ENCODE measurements around the gene HSPA2. TPM values are rescaled to one million over a fixed set of nuclear protein-coding genes. Genes with fewer than 3 reads are reported as not detected.
"Not testable (repeated sequence)": the region's sequence is repeated elsewhere in the genome, so short reads cannot be mapped to it uniquely, and the experiment has no call there.

HSPA2 gene
- total RNA-seq, 1 donor from 2014 or later = 71.5 TPM

- intact Hi-C loops (cut with DNase I) = no loop called here
- ATAC-seq (peak; percentile 90), DNase-seq (ENCODE audit: low spot score) (no peak)
Measured at GRCh38 chr14:64549791-64550620, 9.5 kb downstream of the HSPA2 start, which contains the start of gene PPP1R36. PPP1R36 (plus strand) TSS chr14:64549961; CDS start chr14:64549998, 37 bp downstream.

DNA sequence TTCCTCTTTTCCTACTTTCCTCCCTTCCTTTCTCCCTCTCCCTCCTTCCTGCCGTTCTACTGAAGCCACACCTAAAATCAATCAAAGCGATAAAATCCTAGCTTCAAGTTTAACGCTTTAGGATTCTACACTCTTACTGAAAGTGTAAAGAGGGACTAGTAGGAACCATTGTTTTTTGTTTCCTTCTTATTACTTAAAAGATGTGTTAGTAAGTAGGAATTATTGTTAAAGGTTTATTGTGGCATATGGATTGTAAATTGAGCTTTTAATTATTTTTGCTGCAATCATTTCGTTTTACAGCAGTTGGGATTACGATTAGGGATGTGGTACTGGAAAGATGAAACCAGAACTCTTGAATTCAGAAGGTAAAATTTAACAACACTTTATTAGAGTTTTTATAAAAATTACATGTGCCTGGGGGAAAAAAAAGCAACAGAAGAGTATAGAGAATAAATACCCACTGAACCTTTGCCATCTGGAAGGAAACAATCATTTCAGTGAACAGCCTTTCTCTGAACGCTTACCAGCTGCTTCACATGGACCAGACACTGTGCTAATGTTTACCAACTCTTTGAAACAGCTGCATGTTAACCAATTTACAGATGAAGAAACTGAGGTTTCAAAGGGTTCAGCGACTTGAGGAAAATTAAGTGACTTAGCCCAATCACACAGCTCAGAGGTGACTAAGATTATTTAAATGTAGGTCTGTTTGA lies 10.2 kb downstream of the HSPA2 start:
- intact Hi-C loops (cut with DNase I) = no loop called here
- no peak for ATAC-seq
- DNase-seq (ENCODE audit: low spot score) = no peak

DNA sequence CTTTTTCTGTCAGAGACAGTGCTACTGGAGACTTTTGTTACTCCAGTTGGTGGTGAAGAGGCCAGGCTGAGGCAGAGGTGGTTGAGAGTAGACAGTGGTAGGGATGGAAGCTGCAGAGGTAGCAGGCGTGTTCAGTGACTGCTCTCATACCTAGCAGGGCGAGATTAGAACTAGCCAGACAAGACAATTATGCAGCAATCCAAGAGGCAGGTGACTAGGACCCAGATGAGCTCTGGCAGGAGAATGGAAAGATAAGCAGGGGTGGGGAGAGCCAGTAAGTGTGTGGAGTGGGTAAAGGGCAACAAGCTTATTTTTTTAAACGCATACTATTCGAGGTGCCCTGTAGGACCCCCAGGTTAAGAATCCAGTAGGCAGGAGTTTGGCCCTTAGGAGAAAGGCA lies 14.0 kb downstream of the HSPA2 start:
- DNase-seq (ENCODE audit: low spot score) = no peak
- ATAC-seq = no peak
- intact Hi-C loops (cut with DNase I) = no loop called here

DNA sequence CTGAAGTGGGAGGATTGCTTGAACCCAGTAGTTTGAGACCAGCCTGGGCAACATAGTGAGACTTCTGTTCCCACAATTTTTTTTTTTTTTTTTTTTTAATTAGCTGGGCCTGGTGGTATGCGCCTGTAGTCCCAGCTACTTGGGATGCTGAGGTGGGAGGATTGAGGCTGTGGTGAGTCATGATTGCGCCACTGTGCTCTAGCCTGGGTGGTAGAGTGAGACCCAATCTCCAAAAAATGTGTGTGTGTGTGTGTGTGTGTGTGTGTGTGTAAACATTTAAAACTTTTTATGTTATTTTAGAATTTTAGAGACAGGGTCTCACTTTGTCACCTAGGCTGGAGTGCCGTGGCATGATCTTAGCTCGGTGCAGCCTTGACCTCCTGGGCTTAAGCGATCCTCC lies 16.0 kb downstream of the HSPA2 start:
- intact Hi-C loops (cut with DNase I) = no loop called here
- ATAC-seq (no peak), DNase-seq (ENCODE audit: low spot score) (no peak)

DNA sequence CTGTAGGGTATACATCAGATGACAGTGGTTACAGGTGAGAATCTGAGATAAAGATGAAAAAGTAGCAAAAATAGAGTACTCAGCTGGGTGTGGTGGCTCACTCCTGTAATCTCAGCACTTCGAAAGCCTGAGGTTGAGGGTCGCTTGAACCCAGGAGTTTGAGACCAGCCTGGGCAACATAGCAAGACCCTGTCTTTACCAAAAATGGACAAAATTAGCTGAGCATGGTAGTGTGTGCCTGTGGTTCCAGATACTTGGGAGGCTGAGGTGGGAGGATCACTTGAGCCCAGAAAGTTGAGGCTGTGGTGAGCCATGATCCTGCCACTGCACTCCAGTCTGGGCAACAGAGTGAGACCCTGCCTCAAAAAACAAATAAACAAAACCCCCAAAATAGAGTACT lies 17.7 kb downstream of the HSPA2 start:
- intact Hi-C loops (cut with DNase I); DNase-seq (ENCODE audit: low spot score); ATAC-seq: not testable (repeated sequence)

- no peak for DNase-seq (ENCODE audit: low spot score)
- intact Hi-C loops (cut with DNase I) = no loop called here
- ATAC-seq = no peak
Measured at GRCh38 chr14:64561631-64562030, 21.1 kb downstream of the HSPA2 start.

DNA sequence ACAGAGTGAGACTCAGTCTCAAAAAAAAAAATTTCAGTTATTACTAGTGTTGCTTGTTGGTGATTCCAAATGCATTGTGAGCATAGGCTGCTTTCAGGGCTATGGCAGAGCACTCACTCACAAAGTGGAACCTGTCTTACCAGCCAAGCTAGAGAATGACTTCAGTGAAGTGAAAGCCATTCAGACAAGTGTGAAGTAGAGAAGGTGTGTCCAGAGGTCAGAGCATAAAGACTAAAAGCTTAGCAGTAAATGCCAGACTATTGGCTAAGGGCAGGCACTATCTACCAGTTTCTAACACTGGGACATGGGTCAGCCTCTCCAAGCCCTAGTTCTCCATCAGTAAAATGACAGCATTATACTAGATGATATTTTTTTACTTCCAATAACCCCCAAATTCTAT lies 21.9 kb downstream of the HSPA2 start:
- DNase-seq (ENCODE audit: low spot score) = no peak
- ATAC-seq = no peak

DNA sequence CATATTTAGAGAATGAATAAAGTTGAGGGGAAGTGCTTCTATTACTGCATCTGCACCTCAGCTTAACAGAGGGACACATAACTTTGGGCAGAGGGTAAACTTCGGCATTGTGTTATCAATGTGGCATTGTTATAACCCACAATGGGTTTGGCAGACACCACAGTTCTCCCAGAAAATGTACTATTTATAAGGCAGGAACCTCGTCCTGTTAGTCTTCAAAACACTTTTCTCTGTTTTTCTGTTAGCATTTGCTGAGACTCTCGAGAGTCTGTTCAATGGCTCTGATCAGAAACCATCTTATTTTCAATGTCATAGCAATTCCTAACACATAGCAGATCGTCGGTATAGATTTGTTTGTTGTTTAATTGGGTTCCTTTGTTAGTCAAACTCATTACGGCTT lies 23.2 kb downstream of the HSPA2 start:
- no peak for DNase-seq (ENCODE audit: low spot score)
- intact Hi-C loops (cut with DNase I) = no loop called here
- ATAC-seq = no peak

More for the DNA sequence above, 21.9 kb downstream of the HSPA2 start:
- intact Hi-C loops (cut with DNase I) = no loop called here

- ATAC-seq = peak; percentile 38
- intact Hi-C loops (cut with DNase I) = no loop called here
- DNase-seq (ENCODE audit: low spot score) = no peak
Measured at GRCh38 chr14:64566651-64567122, 26.1 kb downstream of the HSPA2 start.

DNA sequence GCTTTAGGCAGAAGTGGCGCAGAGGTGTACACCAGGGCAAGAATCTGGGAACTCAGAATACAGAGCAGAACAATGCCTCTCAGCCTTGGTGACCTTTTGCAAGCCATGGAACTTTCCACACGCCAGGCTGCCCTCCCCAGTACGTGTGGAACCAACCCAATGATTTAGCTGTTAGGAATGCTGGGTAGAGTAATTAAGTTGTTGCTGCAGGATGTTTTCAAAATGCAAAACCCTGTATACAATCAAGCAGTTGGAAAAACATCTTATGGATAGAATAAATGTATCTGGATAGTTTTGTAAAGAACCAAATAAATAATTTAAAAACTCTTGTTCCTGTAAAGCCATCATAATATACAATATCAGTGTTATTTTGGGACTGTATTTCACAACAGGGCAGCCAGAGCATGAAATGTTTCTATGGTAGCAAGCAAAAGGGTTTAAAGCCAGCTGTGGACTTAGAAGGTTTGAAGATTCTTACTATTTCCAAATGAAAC lies 28.6 kb downstream of the HSPA2 start:
- DNase-seq (ENCODE audit: low spot score) = peak; percentile 70
- peak; percentile 91 for ATAC-seq
- intact Hi-C loops (cut with DNase I) = no loop called here

DNA sequence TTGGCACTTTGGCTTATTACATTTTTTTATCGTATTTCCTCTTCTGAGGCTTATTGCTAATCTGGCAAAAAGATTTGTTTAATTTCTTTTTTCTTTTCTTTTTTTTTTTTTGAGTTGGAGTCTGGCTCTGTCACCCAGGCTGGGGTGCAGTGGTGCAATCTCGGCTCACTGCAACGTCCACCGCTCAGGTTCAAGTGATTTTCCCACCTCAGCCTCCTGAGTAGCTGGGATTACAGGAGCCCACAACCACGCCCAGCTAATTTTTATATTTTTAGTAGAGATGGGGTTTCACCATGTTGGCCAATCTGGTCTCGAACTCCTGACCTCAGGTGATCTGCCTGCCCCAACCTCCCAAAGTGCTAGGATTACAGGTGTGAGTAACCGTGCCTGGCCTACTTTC lies 29.1 kb downstream of the HSPA2 start:
- intact Hi-C loops (cut with DNase I); DNase-seq (ENCODE audit: low spot score): not testable (repeated sequence)
- peak; percentile 33 for ATAC-seq

- intact Hi-C loops (cut with DNase I) = no loop called here
- ATAC-seq (peak; percentile 35), DNase-seq (ENCODE audit: low spot score) (no peak)
Measured at GRCh38 chr14:64572386-64573104, 32.0 kb downstream of the HSPA2 start.

- DNase-seq (ENCODE audit: low spot score) = no peak
- ATAC-seq = peak; percentile 66
- intact Hi-C loops (cut with DNase I) = no loop called here
Measured at GRCh38 chr14:64573109-64573508, 32.6 kb downstream of the HSPA2 start.

DNA sequence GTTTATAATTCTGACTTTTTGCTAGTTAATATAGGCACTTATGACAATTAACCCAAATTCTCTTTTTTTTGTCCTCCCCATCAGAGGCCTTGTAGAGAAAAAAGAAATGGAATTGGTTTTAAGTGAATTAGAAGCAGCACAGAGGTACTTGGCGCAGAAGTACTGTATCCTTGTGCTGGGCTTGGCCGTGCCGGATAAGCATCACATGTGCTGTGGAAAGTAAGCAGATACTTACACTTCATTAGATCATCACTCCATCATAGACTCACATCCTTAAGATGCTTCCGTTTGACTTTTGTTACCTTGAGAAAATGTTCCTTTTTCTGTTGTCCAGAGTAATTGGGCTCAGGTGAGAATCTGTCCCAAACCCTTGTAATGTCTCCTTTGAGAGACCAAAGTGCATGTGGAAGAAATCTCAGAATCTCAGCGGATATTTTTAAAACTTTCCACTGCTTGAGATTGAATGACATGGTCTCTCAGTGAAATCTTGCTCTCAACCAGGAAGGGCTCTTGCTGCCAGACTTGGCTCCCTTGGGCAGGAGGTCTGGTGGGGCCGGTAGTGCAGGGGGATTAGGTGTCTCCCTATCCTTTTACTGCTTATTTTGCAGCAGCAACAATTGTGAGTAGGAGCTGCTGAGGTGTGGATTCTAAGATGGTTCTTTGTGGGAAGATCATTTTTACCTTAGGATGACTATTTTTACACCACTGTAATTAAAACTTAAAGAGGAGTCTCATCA lies 34.0 kb downstream of the HSPA2 start:
- ATAC-seq (no peak), DNase-seq (ENCODE audit: low spot score) (no peak)
- intact Hi-C loops (cut with DNase I) = no loop called here

DNA sequence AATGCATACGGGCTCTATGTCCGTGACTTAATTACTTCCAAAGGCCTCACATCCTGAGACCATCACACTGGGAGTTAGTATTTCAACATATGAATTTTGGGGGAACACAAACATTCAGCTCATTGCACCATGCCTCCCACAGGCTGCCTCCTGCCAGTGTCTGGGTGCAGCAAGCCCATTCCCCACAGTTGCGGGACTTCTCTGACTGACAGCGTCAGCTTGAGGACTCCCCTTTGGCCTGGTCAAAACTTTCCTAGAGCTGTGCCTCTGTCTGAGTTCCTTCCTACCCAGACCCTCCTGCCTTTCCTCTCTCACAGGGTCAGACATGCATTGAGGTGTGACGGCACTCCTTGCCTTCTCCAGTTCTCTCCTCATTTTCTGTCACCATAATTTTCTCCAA lies 36.7 kb downstream of the HSPA2 start:
- intact Hi-C loops (cut with DNase I) = no loop called here
- ATAC-seq = no peak

GRCh38 chr14:64580467-64580866 lies 39.9 kb downstream of the HSPA2 start:
- DNase-seq (ENCODE audit: low spot score) = no peak
- intact Hi-C loops (cut with DNase I) = no loop called here
- no peak for ATAC-seq

More for the DNA sequence above, 36.7 kb downstream of the HSPA2 start:
- DNase-seq (ENCODE audit: low spot score) = no peak

GRCh38 chr14:64581363-64581762 lies 40.8 kb downstream of the HSPA2 start:
- ATAC-seq (no peak), DNase-seq (ENCODE audit: low spot score) (no peak)
- intact Hi-C loops (cut with DNase I) = no loop called here

- ATAC-seq = no peak
- no peak for DNase-seq (ENCODE audit: low spot score)
- intact Hi-C loops (cut with DNase I) = no loop called here
Measured at GRCh38 chr14:64581817-64582216, 41.3 kb downstream of the HSPA2 start.

DNA sequence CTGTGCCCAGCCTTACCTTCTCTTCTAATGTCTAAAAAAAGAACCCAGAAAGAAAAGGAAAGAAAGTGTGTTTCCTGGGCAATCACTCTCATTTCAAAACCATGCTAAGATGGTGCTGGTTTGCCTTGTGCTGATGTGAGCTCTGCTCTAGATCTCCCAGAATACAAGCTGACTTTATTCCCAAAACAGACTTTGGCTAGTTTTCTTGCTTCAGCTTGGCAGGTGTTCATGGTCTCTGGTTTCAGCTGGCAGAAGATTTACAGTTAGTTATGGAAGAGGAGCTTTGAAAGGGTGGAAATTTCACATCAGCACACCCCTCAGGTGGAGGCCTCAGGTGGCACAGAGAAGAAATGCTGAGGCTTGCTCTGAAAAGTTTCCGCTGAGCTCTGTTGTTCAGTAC lies 43.6 kb downstream of the HSPA2 start:
- no peak for ATAC-seq
- DNase-seq (ENCODE audit: low spot score) = no peak
- intact Hi-C loops (cut with DNase I) = no loop called here
